Neutrophil (primary cell): ENCODE results near the gene EPS8L1.

Experiments
- H3K27ac ChIP-seq: fragments of 200-600 bp; sonication (generic); 2 replicates; pipeline ENCODE4 v1.5.1; 2016; ENCODE audit warnings: mild to moderate bottlenecking, moderate library complexity
- H3K27me3 ChIP-seq: fragments of 200-600 bp; sonication (generic); 2 replicates; pipeline ENCODE4 v1.6.0; 2016; ENCODE audit warnings: mild to moderate bottlenecking
- H3K36me3 ChIP-seq: fragments of 200-600 bp; sonication (generic); 2 replicates; pipeline ENCODE4 v1.5.1; 2017
- H3K4me1 ChIP-seq, 2 experiments: fragments of 200-600 bp in 1 of 2; sonication (generic) in 1 of 2; 1 replicate in 1 of 2; 2 replicates in 1 of 2; pipeline versions ENCODE4 v1.5.1 to v1.6.1; 2013 to 2016; ENCODE audit warnings: low read depth in 1 of 2, low read length in 1 of 2, mild to moderate bottlenecking in 1 of 2, moderate library complexity in 1 of 2; ENCODE audit not compliant: control insufficient read depth in 1 of 2, insufficient read depth in 1 of 2
- H3K4me3 ChIP-seq, 2 experiments: fragments of 200-600 bp in 1 of 2; sonication (generic) in 1 of 2; 1 replicate in 1 of 2; 2 replicates in 1 of 2; pipeline ENCODE4 v1.5.1; 2013 to 2016; ENCODE audit warnings: low read depth in 1 of 2, low read length in 1 of 2, mild to moderate bottlenecking in 1 of 2, moderate library complexity in 1 of 2
- H3K9me3 ChIP-seq: fragments of 200-600 bp; sonication (generic); 2 replicates; pipeline ENCODE4 v1.5.1; 2016
- TF ChIP-seq, protein P1 (sequence below): fragments of 200-600 bp; sonication (generic); IDR thresholded peaks from 2 replicates; pipeline ENCODE4 v1.5.1; 2016; ENCODE audit warnings: antibody characterized with exemption

Gene EPS8L1

DNA sequence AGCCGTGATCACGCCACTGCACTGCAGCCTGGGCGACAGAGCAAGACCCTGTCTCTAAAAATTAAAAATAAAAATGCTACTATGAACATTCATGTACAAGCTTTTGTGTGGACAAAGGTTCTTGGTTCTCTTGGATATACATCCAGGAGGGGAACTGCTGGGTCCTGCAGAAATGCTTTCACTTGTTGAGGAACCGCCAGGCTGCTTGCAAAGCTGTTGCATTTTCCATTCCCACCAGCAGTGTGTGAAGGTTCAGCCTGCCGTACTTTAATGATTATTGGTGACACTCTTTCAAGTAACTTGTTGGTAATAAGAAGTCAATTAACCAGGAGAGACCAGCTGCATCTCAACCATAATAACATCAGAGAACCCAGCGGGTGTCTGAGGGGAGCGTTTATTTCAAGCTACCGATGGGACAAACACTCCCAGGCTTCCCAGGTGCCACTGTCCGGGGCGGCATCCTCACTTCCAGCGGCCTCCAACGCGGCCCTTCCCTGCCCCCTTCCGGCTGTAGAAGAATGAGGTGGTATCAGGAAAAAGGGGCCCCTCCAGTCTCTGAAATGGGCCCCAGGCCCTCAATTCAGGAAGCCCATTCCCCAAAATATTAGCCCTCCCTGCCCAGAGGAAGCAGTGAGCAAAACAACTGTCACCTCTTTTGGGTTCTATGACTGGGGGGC, 56.9 kb downstream of the EPS8L1 start:
- H3K27ac ChIP-seq = no peak overlapping the region
- no peaks in the 10 kb centered on the region for H3K9me3 ChIP-seq
- no peak overlapping the region for H3K4me3 ChIP-seq
- no peaks in the 10 kb centered on the region for H3K4me1 ChIP-seq
- H3K27me3 ChIP-seq = peaks cover 61% of the 10 kb centered on the region
- no peaks in the 10 kb centered on the region for H3K36me3 ChIP-seq
- TF ChIP-seq, protein P1, sequence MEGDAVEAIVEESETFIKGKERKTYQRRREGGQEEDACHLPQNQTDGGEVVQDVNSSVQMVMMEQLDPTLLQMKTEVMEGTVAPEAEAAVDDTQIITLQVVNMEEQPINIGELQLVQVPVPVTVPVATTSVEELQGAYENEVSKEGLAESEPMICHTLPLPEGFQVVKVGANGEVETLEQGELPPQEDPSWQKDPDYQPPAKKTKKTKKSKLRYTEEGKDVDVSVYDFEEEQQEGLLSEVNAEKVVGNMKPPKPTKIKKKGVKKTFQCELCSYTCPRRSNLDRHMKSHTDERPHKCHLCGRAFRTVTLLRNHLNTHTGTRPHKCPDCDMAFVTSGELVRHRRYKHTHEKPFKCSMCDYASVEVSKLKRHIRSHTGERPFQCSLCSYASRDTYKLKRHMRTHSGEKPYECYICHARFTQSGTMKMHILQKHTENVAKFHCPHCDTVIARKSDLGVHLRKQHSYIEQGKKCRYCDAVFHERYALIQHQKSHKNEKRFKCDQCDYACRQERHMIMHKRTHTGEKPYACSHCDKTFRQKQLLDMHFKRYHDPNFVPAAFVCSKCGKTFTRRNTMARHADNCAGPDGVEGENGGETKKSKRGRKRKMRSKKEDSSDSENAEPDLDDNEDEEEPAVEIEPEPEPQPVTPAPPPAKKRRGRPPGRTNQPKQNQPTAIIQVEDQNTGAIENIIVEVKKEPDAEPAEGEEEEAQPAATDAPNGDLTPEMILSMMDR = no peak

DNA sequence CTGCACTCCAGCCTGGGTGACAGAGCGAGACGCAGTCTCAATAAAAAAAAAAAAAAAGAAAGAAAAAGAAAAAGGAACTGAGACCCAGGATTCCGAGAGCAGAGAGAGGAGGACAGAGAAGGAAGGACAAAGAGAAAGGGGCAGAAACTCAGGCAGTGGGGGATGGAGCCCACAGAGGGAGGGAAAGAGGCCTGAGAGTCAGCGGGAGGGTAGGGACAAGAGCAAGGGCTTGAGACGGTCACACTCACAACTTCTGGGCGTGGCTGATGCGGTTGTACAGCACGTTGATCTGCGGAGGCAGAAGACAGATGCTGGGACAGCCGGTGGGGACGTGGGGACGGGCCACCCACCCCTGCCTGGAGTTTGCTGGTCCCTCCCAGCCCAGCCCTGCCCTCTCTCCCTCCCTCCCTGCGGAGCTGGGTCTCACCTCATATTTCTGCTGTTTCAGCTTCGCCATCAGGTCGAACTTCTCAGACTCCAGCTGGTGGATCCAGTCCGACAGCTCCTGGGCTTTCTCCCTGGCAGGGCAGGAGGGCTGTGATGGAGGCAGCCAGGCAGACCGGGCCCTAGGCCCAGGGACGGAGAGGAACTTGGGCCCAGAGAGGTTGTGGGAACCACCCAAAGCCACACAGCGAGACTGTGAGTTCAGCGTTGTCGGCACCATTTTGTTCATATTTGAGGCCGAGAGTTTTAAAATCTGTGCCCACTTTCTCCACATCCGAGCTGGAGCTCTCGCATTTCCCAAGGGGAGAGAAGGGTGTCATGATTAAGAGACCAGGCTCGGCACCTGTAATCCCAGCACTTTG, 58.2 kb downstream of the EPS8L1 start:
- Histone ChIP-seq H3K4me3 (no peak overlapping the region), H3K4me1 (no peaks in the 10 kb centered on the region), H3K27me3 (peaks cover 71% of the 10 kb centered on the region), H3K9me3 (no peaks in the 10 kb centered on the region), H3K27ac (no peak overlapping the region), H3K36me3 (no peaks in the 10 kb centered on the region)
- TF ChIP-seq, protein P1 = no peak

DNA sequence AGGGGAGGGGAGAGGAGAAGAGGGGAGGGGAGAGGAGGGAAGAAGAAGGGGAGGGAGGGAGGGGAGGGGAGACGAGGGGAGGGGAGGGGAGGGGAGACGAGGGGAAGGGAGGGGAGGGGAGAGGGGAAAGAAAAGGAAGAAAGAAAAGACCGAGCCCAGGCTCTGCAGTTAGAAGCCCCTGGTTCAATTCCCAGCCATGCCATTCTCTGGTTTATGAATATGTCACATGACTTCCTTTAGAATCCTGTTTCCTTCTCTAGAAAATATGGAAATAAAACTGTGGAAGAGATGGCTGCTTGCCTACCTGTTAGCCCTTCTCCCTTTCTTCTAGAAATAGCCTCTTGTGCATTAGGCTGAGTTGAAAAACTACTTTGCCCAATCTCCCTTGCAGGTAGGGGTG, 59.1 kb downstream of the EPS8L1 start:
- Histone ChIP-seq H3K27me3 (peaks cover 73% of the 10 kb centered on the region), H3K27ac (no peak overlapping the region), H3K36me3 (no peaks in the 10 kb centered on the region), H3K4me3 (no peak overlapping the region), H3K4me1 (no peaks in the 10 kb centered on the region), H3K9me3 (no peaks in the 10 kb centered on the region)
- TF ChIP-seq, protein P1 = no peak

DNA sequence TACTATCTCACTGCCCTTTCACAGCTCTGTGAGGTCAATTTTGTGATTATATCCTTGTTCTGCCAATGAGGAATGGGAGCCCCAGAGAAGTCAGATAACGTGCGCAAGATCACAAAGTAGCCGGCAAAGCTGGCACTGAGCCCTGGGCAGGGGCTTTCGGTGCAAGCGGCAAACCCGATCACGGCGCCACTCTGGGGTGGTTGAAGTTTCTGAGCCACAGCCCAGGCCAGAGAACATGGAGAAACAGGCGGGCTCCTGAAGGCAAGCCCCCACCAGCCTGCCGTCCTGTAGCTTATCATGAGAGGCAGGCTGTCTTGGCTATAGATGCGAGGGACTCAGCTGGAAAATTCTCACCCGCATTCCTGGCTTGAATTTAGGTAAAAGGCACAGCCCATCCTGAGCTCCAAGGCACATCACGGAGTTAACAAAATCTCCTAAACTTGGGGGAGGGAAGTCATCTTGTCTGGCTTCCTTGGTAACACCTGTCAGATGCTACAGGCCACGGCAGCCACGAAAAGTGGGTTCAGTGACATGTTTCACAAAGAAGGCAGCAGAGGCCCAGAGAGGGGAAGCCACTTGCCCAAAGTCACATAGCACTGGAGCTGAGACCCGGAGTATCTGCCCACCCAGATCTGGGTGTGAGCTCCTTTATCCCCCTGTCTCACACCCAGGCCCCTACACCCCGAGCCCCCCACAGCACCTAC, 60.9 kb downstream of the EPS8L1 start:
- Histone ChIP-seq H3K27ac (no peak overlapping the region), H3K27me3 (peaks cover 74% of the 10 kb centered on the region), H3K4me3 (no peak overlapping the region), H3K36me3 (no peaks in the 10 kb centered on the region), H3K4me1 (no peaks in the 10 kb centered on the region), H3K9me3 (no peaks in the 10 kb centered on the region)
- TF ChIP-seq, protein P1 = no peak
